CD4-positive, alpha-beta T cell treated with Interleukin-1 beta for 1 hour (primary cell): ENCODE data around the gene JUND.
A peak's percentile ranks its signal among the peaks of the same experiment; 100 is the strongest.
"Not testable (repeated sequence)": the region's sequence is repeated elsewhere in the genome, so short reads cannot be mapped to it uniquely, and the experiment has no call there.

Experiments
- DNase-seq, 2 donors: peaks; one replicate each; pipeline ENCODE4 v3.0.0-alpha.2; 2020 to 2022

Gene JUND

GRCh38 chr19:18281082-18282020 is at the start of gene JUND:
TSS of gene JUND (minus strand) at chr19:18281622. CDS start at chr19:18281484, 138 bp downstream.
- peak; percentile 99 to 100 for DNase-seq

- DNase-seq = no peak
Observed at GRCh38 chr19:18330868-18331267, 49.4 kb upstream of the JUND start.

GRCh38 chr19:18329035-18329376 is 47.6 kb upstream of the JUND start:
- DNase-seq = no peak

- peak; percentile 90 to 93 for DNase-seq
Observed at GRCh38 chr19:18328340-18329034, 47.1 kb upstream of the JUND start.

- no peak for DNase-seq
Observed at GRCh38 chr19:18326772-18327171, 45.4 kb upstream of the JUND start.

GRCh38 chr19:18324373-18324731 is 42.9 kb upstream of the JUND start:
- DNase-seq = not testable (repeated sequence)

- DNase-seq = peak; percentile 99 to 100
Observed at GRCh38 chr19:18322759-18323460, 41.5 kb upstream of the JUND start, which contains the start of gene LSM4. TSS of gene LSM4 (minus strand) at chr19:18323076. CDS start at chr19:18323020, 56 bp downstream.

- peak; percentile 25 to 35 for DNase-seq
Observed at GRCh38 chr19:18322318-18322758, 40.9 kb upstream of the JUND start.

- peak in 1 of 2 donors; percentile 45 for DNase-seq
Observed at GRCh38 chr19:18321734-18322102, 40.3 kb upstream of the JUND start.

- DNase-seq = no peak
Observed at GRCh38 chr19:18320865-18321733, 39.7 kb upstream of the JUND start.

GRCh38 chr19:18319591-18320135 is 38.2 kb upstream of the JUND start:
- peak in 1 of 2 donors; percentile 50 for DNase-seq

GRCh38 chr19:18317961-18318800 is 36.8 kb upstream of the JUND start:
- DNase-seq = peak; percentile 57 to 65

GRCh38 chr19:18313398-18313797 is 32.0 kb upstream of the JUND start:
- no peak for DNase-seq

- DNase-seq = no peak
Observed at GRCh38 chr19:18312092-18312534, 30.7 kb upstream of the JUND start.

- DNase-seq = no peak
Observed at GRCh38 chr19:18311502-18312091, 30.2 kb upstream of the JUND start.

- DNase-seq = no peak
Observed at GRCh38 chr19:18310966-18311365, 29.5 kb upstream of the JUND start.

- DNase-seq = no peak
Observed at GRCh38 chr19:18310118-18310909, 28.9 kb upstream of the JUND start.

- no peak for DNase-seq
Observed at GRCh38 chr19:18309525-18310064, 28.2 kb upstream of the JUND start.

GRCh38 chr19:18308948-18309325 is 27.5 kb upstream of the JUND start:
- no peak for DNase-seq
